Mucosa of descending colon (tissue), 3 donors: ENCODE measurements around the gene HEYL. TPM values are rescaled to one million over a fixed set of nuclear protein-coding genes. Genes with fewer than 3 reads are reported as not detected.

Experiments used
- ATAC-seq: fragments of 200-7000 bp; cut with Tn5 transposase; one replicate; pipeline ENCODE4 v1.9.1; 2020; ENCODE audit warnings: mild to moderate bottlenecking, moderate library complexity
- DNase-seq, 3 donors: peaks; one replicate each; pipeline ENCODE4 v3.0.0-alpha.2; 2020
- H3K36me3 ChIP-seq: fragments of 200-600 bp; one replicate; pipeline ENCODE4 v1.8.0; 2021; ENCODE audit warnings: low read depth, mild to moderate bottlenecking
- H3K4me1 ChIP-seq: fragments of 200-600 bp; one replicate; pipeline ENCODE4 v1.8.0; 2021; ENCODE audit warnings: low read depth, mild to moderate bottlenecking
- H3K4me3 ChIP-seq: fragments of 200-600 bp; one replicate; pipeline ENCODE4 v1.8.0; 2021; ENCODE audit warnings: mild to moderate bottlenecking
- H3K9me3 ChIP-seq: fragments of 200-600 bp; one replicate; pipeline ENCODE4 v1.8.0; 2021; ENCODE audit warnings: mild to moderate bottlenecking
- intact Hi-C, 2 donors: fragments of 100-400 bp; cut with DNase I in 1 of 2; cut with micrococcal nuclease in 1 of 2; formaldehyde crosslinking; loops; one replicate each; pipeline versions ENCODE4 v1.11.0 to v1.11.1; 2022; cut with DNase I, micrococcal nuclease
- total RNA-seq, 3 donors: library from RNA; stranded (reverse); fragmentation: NEBNext Ultra II Directional in 2 of 3; extraction: Animal tissue kit (Norgen Biotek cat#: 25700) in 2 of 3; gene quantifications; one replicate each; pipeline versions ENCODE4 v1.2.1 to v1.2.4, GENCODE V29; 2021 to 2023
- TF ChIP-seq, protein P1 (sequence below): fragments of 200-600 bp; IDR thresholded peaks from one replicate; pipeline ENCODE4 v1.8.0; 2022; ENCODE audit warnings: antibody characterized with exemption, mild to moderate bottlenecking
- donor health status: DM: no; HTN: no; CAD: no; lungs with moderate emphysema.
- donor health status: DM: no; HTN: no; CAD: no.
- donor health status: DM: no; HTN: yes; CAD: no.

Gene HEYL
- total RNA-seq, 3 donors from 2014 or later: 2.3 to 3.5 (median 2.4) TPM

DNA sequence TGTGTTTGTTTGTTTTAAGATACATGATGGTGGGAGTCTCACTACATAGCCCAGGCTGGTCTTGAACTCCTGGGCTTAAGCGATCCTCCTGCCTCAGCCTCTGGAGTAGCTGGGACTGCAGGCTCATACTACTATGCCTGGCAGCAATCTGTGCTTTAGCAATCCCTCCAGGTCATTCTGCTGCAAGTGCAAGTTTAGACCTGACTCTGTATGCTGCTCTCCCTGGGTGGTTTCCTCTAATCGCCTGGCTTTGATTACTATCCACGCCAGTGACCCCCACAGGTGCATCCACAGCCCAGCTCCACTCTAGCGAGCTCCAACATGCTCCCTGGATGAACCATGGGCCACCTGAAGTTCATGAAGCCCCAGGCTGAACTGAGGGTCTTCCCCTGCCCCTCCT is 47.4 kb downstream of the HEYL start:
- Histone ChIP-seq H3K4me3 (no peak overlapping the region), H3K9me3 (no peaks in the 10 kb centered on the region), H3K4me1 (no peaks in the 10 kb centered on the region), H3K36me3 (no peaks in the 10 kb centered on the region)
- DNase-seq (no peak), ATAC-seq (no peak)
- TF ChIP-seq, protein P1, sequence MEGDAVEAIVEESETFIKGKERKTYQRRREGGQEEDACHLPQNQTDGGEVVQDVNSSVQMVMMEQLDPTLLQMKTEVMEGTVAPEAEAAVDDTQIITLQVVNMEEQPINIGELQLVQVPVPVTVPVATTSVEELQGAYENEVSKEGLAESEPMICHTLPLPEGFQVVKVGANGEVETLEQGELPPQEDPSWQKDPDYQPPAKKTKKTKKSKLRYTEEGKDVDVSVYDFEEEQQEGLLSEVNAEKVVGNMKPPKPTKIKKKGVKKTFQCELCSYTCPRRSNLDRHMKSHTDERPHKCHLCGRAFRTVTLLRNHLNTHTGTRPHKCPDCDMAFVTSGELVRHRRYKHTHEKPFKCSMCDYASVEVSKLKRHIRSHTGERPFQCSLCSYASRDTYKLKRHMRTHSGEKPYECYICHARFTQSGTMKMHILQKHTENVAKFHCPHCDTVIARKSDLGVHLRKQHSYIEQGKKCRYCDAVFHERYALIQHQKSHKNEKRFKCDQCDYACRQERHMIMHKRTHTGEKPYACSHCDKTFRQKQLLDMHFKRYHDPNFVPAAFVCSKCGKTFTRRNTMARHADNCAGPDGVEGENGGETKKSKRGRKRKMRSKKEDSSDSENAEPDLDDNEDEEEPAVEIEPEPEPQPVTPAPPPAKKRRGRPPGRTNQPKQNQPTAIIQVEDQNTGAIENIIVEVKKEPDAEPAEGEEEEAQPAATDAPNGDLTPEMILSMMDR: no peak
- intact Hi-C loops: no loop called here

DNA sequence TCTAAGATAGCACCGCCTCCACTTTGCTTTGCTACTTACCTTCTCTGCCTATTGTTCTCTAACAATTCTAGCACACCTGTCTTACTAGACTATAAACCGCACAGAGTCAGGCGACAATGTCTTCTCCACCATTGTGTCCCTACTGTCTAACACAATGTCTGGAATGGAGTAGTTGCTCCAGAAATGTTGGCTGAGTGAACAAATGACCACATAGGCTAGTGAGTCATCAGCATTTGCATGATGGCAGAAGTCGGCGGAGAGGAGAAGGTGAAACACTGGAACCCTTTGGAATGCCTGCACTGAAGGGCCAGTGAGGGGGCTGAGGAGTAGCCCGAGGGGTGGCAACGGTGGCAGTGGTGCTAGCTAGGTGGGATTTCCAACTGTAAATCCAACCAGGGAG is 48.9 kb downstream of the HEYL start:
- no peak overlapping the region for H3K4me3 ChIP-seq
- TF ChIP-seq, protein P1: no peak
- intact Hi-C loops: no loop called here
- H3K9me3 ChIP-seq: no peaks in the 10 kb centered on the region
- H3K4me1 ChIP-seq: no peaks in the 10 kb centered on the region
- no peak for DNase-seq
- ATAC-seq: no peak
- H3K36me3 ChIP-seq: no peaks in the 10 kb centered on the region

DNA sequence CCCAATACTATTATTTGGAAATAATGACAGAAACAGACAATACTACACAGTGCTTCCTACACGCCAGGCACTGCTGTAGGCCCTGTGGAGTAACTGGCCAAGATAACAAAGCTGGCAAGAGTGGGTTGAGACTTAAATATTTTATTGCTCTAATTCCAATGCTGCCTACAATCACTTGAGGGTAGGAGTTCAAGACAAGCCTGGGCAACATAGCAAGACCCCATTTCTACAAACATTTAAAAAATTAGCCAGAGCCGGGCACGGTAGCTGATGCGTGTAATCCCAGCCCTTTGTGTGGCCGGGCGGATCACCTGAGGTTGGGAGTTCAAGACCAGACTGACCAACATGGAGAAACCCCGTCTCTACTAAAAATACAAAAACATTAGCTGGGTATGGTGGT is 53.5 kb downstream of the HEYL start:
- H3K36me3 ChIP-seq: no peaks in the 10 kb centered on the region
- ATAC-seq (no peak), DNase-seq (no peak)
- intact Hi-C loops: no loop called here
- H3K4me3 ChIP-seq: no peak overlapping the region
- H3K9me3 ChIP-seq: no peaks in the 10 kb centered on the region
- H3K4me1 ChIP-seq: no peaks in the 10 kb centered on the region
- TF ChIP-seq, protein P1: no peak

DNA sequence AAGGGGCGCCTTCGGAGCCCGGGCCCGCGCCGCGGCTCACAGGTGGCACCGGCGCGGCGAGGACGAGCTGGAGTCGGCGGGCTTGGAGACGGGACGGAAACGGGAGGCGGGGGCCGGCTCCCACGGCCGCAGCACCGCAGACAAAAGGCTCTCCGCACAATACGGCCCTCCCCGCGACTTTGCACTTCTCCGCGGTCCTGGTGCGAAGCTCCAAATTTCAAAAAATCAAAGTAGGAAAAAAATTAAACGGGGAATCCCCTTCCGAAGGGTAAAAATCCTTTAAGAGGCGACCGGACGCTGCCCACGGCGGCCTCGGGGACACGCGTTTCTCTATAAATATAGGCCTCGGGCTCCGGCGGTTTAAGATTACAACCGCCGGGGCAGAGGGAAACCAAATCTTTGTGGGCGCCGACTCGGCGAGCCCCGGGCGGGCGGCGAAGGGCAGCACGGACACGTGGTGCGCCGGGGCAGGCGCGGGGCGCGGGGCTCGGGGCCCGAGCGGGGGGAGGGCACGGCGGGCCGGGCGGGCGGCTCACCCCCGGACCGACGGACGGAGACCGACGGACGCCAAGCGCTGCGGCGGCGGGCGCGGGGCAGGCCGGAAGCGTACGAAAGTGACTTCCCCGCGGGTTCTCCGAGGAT is 63.3 kb downstream of the HEYL start:
- peak; percentile 35 to 64 (median 63) for DNase-seq
- Histone ChIP-seq H3K36me3 (no peaks in the 10 kb centered on the region), H3K4me1 (peaks cover 33% of the 10 kb centered on the region), H3K9me3 (no peaks in the 10 kb centered on the region), H3K4me3 (peak overlapping the region; percentile 80)
- intact Hi-C loops: no loop called here
- TF ChIP-seq, protein P1: no peak
- peak; percentile 52 for ATAC-seq

DNA sequence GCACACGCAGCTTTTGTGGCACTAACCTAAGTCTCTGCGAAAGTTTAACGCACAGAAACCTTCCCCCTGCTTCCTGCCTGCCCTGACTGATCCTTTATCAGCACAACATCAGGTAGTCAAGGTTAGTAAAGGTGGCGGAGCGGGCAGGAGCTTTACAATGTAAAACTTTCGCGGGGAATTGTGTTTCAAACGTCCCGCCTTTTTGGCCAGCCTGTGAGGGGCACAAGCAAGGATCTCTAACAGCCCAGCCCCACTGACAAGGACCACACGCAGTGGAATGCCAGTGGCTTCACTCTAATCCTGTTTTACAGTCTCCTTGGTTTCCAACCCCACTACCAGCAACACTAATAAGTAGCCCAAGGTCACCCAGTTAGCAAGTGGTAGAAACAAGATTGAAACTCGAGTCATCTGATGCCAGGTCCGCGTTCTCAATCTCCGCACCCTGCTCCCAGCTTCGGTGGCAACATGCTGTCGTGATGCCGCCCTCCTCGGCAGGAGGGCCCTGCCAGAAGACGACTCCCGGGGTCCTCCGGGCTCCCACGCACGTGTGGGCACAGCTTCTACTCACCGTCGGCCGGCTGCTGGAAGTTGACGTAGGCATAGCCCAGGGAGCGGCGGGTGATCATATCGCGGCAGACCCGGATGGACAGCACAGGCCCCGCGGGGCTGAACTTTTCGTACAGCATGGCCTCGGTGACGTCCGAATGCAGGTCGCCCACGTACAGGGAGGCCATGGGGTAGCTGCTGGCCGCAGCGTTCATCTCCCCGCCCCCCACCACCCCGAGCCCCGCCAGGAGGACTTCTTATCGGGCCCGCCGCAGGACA is 64.0 kb downstream of the HEYL start:
- DNase-seq (peak; percentile 59 to 82 (median 72)), ATAC-seq (peak; percentile 54)
- TF ChIP-seq, protein P1: no peak
- Histone ChIP-seq H3K9me3 (no peaks in the 10 kb centered on the region), H3K4me1 (peaks cover 33% of the 10 kb centered on the region), H3K4me3 (peak overlapping the region; percentile 80), H3K36me3 (no peaks in the 10 kb centered on the region)
- intact Hi-C loops: no loop called here
